SK-N-SH (cell line): ENCODE measurements around the gene RNF130. TPM values are rescaled to one million over a fixed set of nuclear protein-coding genes. Genes with fewer than 3 reads are reported as not detected.

Experiments
- CTCF ChIA-PET: fragments of 300-600, 350-600 bp; formaldehyde crosslinking; extraction: SDS; loops from one replicate; lab custom pipeline; 2021; lab: Yijun Ruan, JAX
- POLR2A ChIA-PET: fragments of 350-600 bp; sonication (Branson Sonifier 250); formaldehyde crosslinking; extraction: SDS; loops from one replicate; lab custom pipeline; 2020; ENCODE audit warnings: antibody characterized with exemption, inconsistent platforms; lab: Yijun Ruan, JAX
- DNase-seq: peaks from one replicate; pipeline ENCODE4 v3.0.0; 2012
- H2AFZ ChIP-seq: fragments of 200-600 bp; sonication (generic); 2 replicates; pipeline ENCODE4 v1.8.1; 2016; ENCODE audit warnings: antibody characterized with exemption, mild to moderate bottlenecking, low read depth
- H3F3A ChIP-seq: fragments of 200-600 bp; sonication (generic); replicated peaks from 2 replicates; pipeline ENCODE3; 2016; ENCODE audit warnings: antibody characterized with exemption, mild to moderate bottlenecking; ENCODE audit not compliant: insufficient read depth
- H3K27ac ChIP-seq, 2 experiments: fragments of 200-500 bp in 1 of 2; fragments of 200-600 bp in 1 of 2; sonication (Bioruptor generic) in 1 of 2; sonication (generic), shearing (Covaris generic) in 1 of 2; 2 replicates each; pipeline versions ENCODE4 v1.5.1 to v1.6.1; 2014 to 2016; ENCODE audit warnings: low read depth in 2 of 2, inconsistent platforms in 1 of 2, low read length in 1 of 2, mild to moderate bottlenecking in 1 of 2, mixed read lengths in 1 of 2
- H3K27me3 ChIP-seq: fragments of 200-600 bp; sonication (generic), shearing (Covaris generic); 2 replicates; pipeline ENCODE4 v1.6.1; 2016; ENCODE audit warnings: mixed run types; ENCODE audit not compliant: insufficient read depth
- H3K36me3 ChIP-seq, 2 experiments: fragments of 200-500 bp in 1 of 2; fragments of 200-600 bp in 1 of 2; sonication (Bioruptor generic) in 1 of 2; sonication (generic) in 1 of 2; replicated peaks in 1 of 2; 2 replicates each; pipeline versions ENCODE3 to v1.5.1; 2014 to 2016; ENCODE audit warnings: low read length in 1 of 2, mild to moderate bottlenecking in 1 of 2; ENCODE audit not compliant: insufficient read depth in 2 of 2, control insufficient read depth in 1 of 2
- H3K4me1 ChIP-seq, 2 experiments: fragments of 200-500 bp in 1 of 2; fragments of 200-600 bp in 1 of 2; sonication (Bioruptor generic) in 1 of 2; sonication (generic), shearing (Covaris generic) in 1 of 2; 2 replicates each; pipeline versions ENCODE4 v1.5.1 to v1.6.1; 2014 to 2016; ENCODE audit warnings: low read depth in 1 of 2, low read length in 1 of 2, mixed run types in 1 of 2; ENCODE audit not compliant: insufficient read depth in 2 of 2, control insufficient read depth in 1 of 2
- H3K4me2 ChIP-seq: fragments of 200-600 bp; sonication (generic), shearing (Covaris generic); 2 replicates; pipeline ENCODE4 v1.6.1; 2017; ENCODE audit warnings: mixed run types
- H3K4me3 ChIP-seq, 2 experiments: fragments of 200-500 bp in 1 of 2; fragments of 200-600 bp in 1 of 2; sonication (Bioruptor generic) in 1 of 2; sonication (generic), shearing (Covaris generic) in 1 of 2; 2 replicates each; pipeline versions ENCODE4 v1.5.1 to v1.8.1; 2014 to 2016; ENCODE audit warnings: low read depth in 2 of 2, inconsistent platforms in 1 of 2, low read length in 1 of 2, mild to moderate bottlenecking in 1 of 2, mixed read lengths in 1 of 2, moderate library complexity in 1 of 2
- H3K79me2 ChIP-seq: fragments of 200-600 bp; sonication (generic); 2 replicates; pipeline ENCODE4 v1.8.1; 2017; ENCODE audit warnings: mild to moderate bottlenecking; ENCODE audit not compliant: insufficient read depth
- H3K9ac ChIP-seq: fragments of 200-600 bp; sonication (generic); 2 replicates; pipeline ENCODE4 v1.6.1; 2017; ENCODE audit warnings: mixed run types
- H3K9me2 ChIP-seq: fragments of 200-600 bp; sonication (generic); 2 replicates; pipeline ENCODE4 v1.6.1; 2017; ENCODE audit warnings: mixed run types
- H3K9me3 ChIP-seq: fragments of 200-600 bp; sonication (generic); 2 replicates; pipeline ENCODE4 v1.6.1; 2017; ENCODE audit warnings: mixed run types, mild to moderate bottlenecking, moderate library complexity
- H4K20me1 ChIP-seq: fragments of 200-600 bp; sonication (generic); 2 replicates; pipeline ENCODE4 v1.6.1; 2017; ENCODE audit warnings: mild to moderate bottlenecking, mixed run types; ENCODE audit not compliant: insufficient read depth
- CHD2 ChIP-seq: fragments of 150-350 bp; IDR thresholded peaks from 2 replicates; pipeline ENCODE4 v1.6.1; 2018; ENCODE audit warnings: low read length; ENCODE audit not compliant: partially characterized antibody
- ELF1 ChIP-seq: IDR thresholded peaks from 2 replicates; pipeline ENCODE4 v1.4.0; 2012
- EP300 ChIP-seq, 2 experiments: IDR thresholded peaks; 2 replicates each; pipeline versions ENCODE4 v1.4.0 to v1.6.1; 2012; ENCODE audit warnings: borderline replicate concordance in 1 of 2, low read depth in 1 of 2, low read length in 1 of 2
- JUND ChIP-seq: IDR thresholded peaks from 2 replicates; pipeline ENCODE4 v1.4.0; 2012
- POLR2AphosphoS5 ChIP-seq: IDR thresholded peaks from 2 replicates; pipeline ENCODE4 v1.6.1; 2012; ENCODE audit warnings: low read depth, low read length
- RAD21 ChIP-seq: IDR thresholded peaks from 2 replicates; pipeline ENCODE4 v1.6.1; 2012; ENCODE audit warnings: mild to moderate bottlenecking, low read length
- RCOR1 ChIP-seq: fragments of 150-350 bp; IDR thresholded peaks from 2 replicates; pipeline ENCODE4 v1.6.1; 2017; ENCODE audit warnings: antibody characterized with exemption, low read length
- SIN3A ChIP-seq: IDR thresholded peaks from 2 replicates; pipeline ENCODE4 v1.6.1; 2012; ENCODE audit warnings: low read depth, mild to moderate bottlenecking, low read length, moderate library complexity, borderline replicate concordance
- TAF1 ChIP-seq: IDR thresholded peaks from 2 replicates; pipeline ENCODE4 v1.6.1; 2012; ENCODE audit warnings: low read depth, mild to moderate bottlenecking, low read length, moderate library complexity, borderline replicate concordance
- WGBS: methylation state at CpG from one replicate; pipeline ENCODE4 v1.1.6; 2017; ENCODE audit warnings: low lambda C conversion rate; 5-methylcytosine and 5-hydroxymethylcytosine counted together
- polyA plus RNA-seq, 3 experiments: library from polyadenylated mRNA; depleted of rRNA; stranded (reverse); fragments of >200 nt; gene quantifications; 2 replicates each; pipeline ENCODE4 v1.2.3, GENCODE V29; 2012
- TF ChIP-seq, protein P1 (sequence below): IDR thresholded peaks from 2 replicates; pipeline ENCODE4 v1.4.0; 2012; ENCODE audit warnings: low read depth, borderline replicate concordance
- TF ChIP-seq, protein P2 (sequence below): fragments of 200-600 bp; sonication (generic); IDR thresholded peaks from 2 replicates; pipeline ENCODE4 v1.6.1; 2017; ENCODE audit warnings: antibody characterized with exemption, mild to moderate bottlenecking, moderate library complexity

The RNF130 gene
- polyA plus RNA-seq, 1 of the 3 experiments (the other 2 are of a cell fraction) = 41.4 TPM

DNA sequence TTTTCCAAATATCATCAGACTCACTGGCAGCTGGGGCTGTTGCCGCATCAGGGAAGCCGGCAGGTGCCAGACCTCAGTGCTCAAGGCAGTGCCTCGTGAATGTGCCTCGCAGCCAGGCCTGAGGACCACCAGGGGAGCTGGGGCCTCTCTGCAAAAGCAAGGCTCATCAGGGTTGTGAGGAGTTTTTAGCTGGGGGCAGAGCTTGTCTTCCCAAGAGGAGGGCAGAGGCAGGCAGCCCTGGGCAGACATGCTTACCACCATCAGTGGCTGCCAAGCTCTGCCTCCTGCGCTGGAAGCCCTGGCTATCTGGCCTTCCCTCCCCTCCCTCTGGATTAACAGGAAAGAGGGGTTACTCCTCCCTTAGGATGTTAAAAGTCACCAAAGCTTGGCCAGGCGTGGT is 155.0 kb downstream of the RNF130 start:
- H3K4me1 ChIP-seq = no peaks in the 10 kb centered on the region
- no peak overlapping the region for H3K9ac ChIP-seq
- no peaks in the 10 kb centered on the region for H3K9me3 ChIP-seq
- no peaks in the 10 kb centered on the region for H3K36me3 ChIP-seq
- 78% methylated on average over 4 of the region's 6 CpGs for WGBS
- H3K9me2 ChIP-seq = no peaks in the 10 kb centered on the region
- POLR2A ChIA-PET = no interaction called here
- no peaks in the 10 kb centered on the region for H3K79me2 ChIP-seq
- H4K20me1 ChIP-seq = no peaks in the 10 kb centered on the region
- H2AFZ ChIP-seq = no peak overlapping the region
- no peak for DNase-seq
- CTCF ChIA-PET = interaction anchor here (1.2 to 1.8 kb wide), 4 partner anchors 8 to 120 kb away, joined by 3 to 5 read pairs (median 4); no protein-coding TSS in a partner anchor
- no peak overlapping the region for H3K4me2 ChIP-seq
- no peak for TF ChIP-seq ELF1
- TF ChIP-seq RCOR1 = no peak
- TF ChIP-seq TAF1 = no peak
- H3F3A ChIP-seq = no peaks in the 10 kb centered on the region
- H3K27ac ChIP-seq = no peak overlapping the region
- no peaks in the 10 kb centered on the region for H3K27me3 ChIP-seq
- H3K4me3 ChIP-seq = no peak overlapping the region

GRCh38 chr5:179915406-179915935 is 156.1 kb downstream of the RNF130 start:
- H3K27ac ChIP-seq = no peak overlapping the region
- H3K4me2 ChIP-seq = no peak overlapping the region
- H3F3A ChIP-seq = no peaks in the 10 kb centered on the region
- no peak overlapping the region for H3K4me3 ChIP-seq
- no peaks in the 10 kb centered on the region for H3K9me2 ChIP-seq
- WGBS = 67% methylated on average over 9 of the region's 10 CpGs
- no peaks in the 10 kb centered on the region for H3K36me3 ChIP-seq
- H4K20me1 ChIP-seq = no peaks in the 10 kb centered on the region
- TF ChIP-seq POLR2AphosphoS5 = no peak
- no peaks in the 10 kb centered on the region for H3K27me3 ChIP-seq
- H3K4me1 ChIP-seq = no peaks in the 10 kb centered on the region
- DNase-seq = no peak
- H3K9ac ChIP-seq = no peak overlapping the region
- H3K79me2 ChIP-seq = no peaks in the 10 kb centered on the region
- CTCF ChIA-PET = interaction anchor here (1.4 to 1.8 kb wide), 2 partner anchors 9 to 16 kb away, joined by 3 to 5 read pairs; no protein-coding TSS in a partner anchor
- POLR2A ChIA-PET = no interaction called here
- no peaks in the 10 kb centered on the region for H3K9me3 ChIP-seq
- H2AFZ ChIP-seq = no peak overlapping the region

- no peaks in the 10 kb centered on the region for H3K27me3 ChIP-seq
- H3K4me3 ChIP-seq = no peak overlapping the region
- H3K9ac ChIP-seq = no peak overlapping the region
- 66% methylated on average over 6 of the region's 8 CpGs for WGBS
- H3K36me3 ChIP-seq = no peaks in the 10 kb centered on the region
- H3K79me2 ChIP-seq = no peaks in the 10 kb centered on the region
- CTCF ChIA-PET = interaction anchor here (1.2 kb wide), 1 partner anchor 9 kb away, joined by 3 read pairs; no protein-coding TSS in a partner anchor
- no peaks in the 10 kb centered on the region for H3F3A ChIP-seq
- H3K4me2 ChIP-seq = no peak overlapping the region
- TF ChIP-seq SIN3A (no peak), JUND (no peak), RAD21 (no peak), EP300 (IDR thresholded peaks at IDR 0.05; ENCODE audit: borderline replicate concordance in 1 of 2, low read depth in 1 of 2, low read length in 1 of 2) (no peak), CHD2 (no peak), RCOR1 (no peak), TAF1 (no peak)
- TF ChIP-seq, protein P1, sequence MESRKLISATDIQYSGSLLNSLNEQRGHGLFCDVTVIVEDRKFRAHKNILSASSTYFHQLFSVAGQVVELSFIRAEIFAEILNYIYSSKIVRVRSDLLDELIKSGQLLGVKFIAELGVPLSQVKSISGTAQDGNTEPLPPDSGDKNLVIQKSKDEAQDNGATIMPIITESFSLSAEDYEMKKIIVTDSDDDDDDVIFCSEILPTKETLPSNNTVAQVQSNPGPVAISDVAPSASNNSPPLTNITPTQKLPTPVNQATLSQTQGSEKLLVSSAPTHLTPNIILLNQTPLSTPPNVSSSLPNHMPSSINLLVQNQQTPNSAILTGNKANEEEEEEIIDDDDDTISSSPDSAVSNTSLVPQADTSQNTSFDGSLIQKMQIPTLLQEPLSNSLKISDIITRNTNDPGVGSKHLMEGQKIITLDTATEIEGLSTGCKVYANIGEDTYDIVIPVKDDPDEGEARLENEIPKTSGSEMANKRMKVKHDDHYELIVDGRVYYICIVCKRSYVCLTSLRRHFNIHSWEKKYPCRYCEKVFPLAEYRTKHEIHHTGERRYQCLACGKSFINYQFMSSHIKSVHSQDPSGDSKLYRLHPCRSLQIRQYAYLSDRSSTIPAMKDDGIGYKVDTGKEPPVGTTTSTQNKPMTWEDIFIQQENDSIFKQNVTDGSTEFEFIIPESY = no peak
- TF ChIP-seq, protein P2, sequence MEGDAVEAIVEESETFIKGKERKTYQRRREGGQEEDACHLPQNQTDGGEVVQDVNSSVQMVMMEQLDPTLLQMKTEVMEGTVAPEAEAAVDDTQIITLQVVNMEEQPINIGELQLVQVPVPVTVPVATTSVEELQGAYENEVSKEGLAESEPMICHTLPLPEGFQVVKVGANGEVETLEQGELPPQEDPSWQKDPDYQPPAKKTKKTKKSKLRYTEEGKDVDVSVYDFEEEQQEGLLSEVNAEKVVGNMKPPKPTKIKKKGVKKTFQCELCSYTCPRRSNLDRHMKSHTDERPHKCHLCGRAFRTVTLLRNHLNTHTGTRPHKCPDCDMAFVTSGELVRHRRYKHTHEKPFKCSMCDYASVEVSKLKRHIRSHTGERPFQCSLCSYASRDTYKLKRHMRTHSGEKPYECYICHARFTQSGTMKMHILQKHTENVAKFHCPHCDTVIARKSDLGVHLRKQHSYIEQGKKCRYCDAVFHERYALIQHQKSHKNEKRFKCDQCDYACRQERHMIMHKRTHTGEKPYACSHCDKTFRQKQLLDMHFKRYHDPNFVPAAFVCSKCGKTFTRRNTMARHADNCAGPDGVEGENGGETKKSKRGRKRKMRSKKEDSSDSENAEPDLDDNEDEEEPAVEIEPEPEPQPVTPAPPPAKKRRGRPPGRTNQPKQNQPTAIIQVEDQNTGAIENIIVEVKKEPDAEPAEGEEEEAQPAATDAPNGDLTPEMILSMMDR = no peak
- POLR2A ChIA-PET = no interaction called here
- H2AFZ ChIP-seq = no peak overlapping the region
- no peak for DNase-seq
- H3K27ac ChIP-seq = no peak overlapping the region
- H3K9me3 ChIP-seq = no peaks in the 10 kb centered on the region
- no peaks in the 10 kb centered on the region for H4K20me1 ChIP-seq
- no peaks in the 10 kb centered on the region for H3K9me2 ChIP-seq
- no peaks in the 10 kb centered on the region for H3K4me1 ChIP-seq
These were observed 157.4 kb downstream of the RNF130 start for GRCh38 chr5:179914032-179914755.
